Sciatic nerve (tissue), 2 donors: ENCODE data around the gene MYCL. TPM values are rescaled to one million over a fixed set of nuclear protein-coding genes. Genes with fewer than 3 reads are reported as not detected.
"Not testable (repeated sequence)": the region's sequence is repeated elsewhere in the genome, so short reads cannot be mapped to it uniquely, and the experiment has no call there.

Experiments
- ATAC-seq: fragments of 200-7000 bp; cut with Tn5 transposase; one replicate; pipeline ENCODE4 v1.9.1; 2020; ENCODE audit warnings: mild to moderate bottlenecking, moderate library complexity
- DNase-seq: peaks from one replicate; pipeline ENCODE4 v3.0.0-alpha.2; 2020; ENCODE audit warnings: low spot score
- intact Hi-C: fragments of 100-400 bp; cut with DNase I; formaldehyde crosslinking; loops from one replicate; pipeline ENCODE4 v1.14.2; 2022
- total RNA-seq: library from RNA; stranded (reverse); fragmentation: NEBNext Ultra II Directional; extraction: Animal tissue kit (Norgen Biotek cat#: 25700); gene quantifications from one replicate; pipeline ENCODE4 v1.2.1, GENCODE V29; 2021
- donor health status: DM: no; HTN: no; CAD: no.
- donor health status: DM: no; HTN: no; CAD: no.

Gene MYCL
- total RNA-seq, 1 donor from 2014 or later, result 2.5 TPM

- intact Hi-C loops, result no loop called here
- DNase-seq (no peak), ATAC-seq (no peak)
Measured at GRCh38 chr1:39896909-39897685, 4.6 kb downstream of the MYCL start.

DNA sequence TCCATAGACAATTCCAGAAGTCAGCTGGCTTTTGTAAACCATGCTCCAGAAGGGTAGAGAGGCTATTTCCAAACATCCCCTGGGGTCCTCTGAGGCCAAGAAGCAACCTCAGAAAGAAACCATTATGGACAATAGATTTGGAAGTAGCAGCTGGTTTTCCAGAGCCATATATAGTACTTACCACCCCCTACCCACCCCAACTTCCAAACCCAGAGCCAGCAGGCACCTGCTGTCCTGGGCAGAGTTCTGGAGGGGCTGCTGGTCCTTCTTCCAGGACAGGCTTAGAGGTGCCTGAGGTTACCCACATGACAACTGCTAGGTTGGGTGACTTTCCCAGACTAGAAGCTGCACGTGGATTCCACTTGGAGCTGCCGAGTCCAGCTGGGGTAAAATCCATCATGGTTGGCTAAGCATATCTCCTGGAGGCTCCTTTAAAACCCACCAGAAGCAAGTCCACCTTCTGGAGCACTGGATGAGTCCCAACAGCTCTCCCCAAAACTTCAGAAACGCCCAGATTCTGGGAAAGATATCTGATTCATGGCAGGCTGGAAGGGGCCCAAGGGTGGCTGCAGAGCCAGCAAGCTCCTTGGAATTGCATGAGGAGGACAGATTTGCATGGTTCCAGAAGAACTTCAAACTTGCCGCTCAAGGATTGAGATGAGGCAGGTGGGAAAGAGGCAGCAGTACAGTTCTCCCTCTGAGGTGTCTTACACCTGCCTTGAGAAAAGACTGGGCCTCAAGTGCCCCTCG is 5.8 kb downstream of the MYCL start:
- ATAC-seq (no peak), DNase-seq (no peak)

DNA sequence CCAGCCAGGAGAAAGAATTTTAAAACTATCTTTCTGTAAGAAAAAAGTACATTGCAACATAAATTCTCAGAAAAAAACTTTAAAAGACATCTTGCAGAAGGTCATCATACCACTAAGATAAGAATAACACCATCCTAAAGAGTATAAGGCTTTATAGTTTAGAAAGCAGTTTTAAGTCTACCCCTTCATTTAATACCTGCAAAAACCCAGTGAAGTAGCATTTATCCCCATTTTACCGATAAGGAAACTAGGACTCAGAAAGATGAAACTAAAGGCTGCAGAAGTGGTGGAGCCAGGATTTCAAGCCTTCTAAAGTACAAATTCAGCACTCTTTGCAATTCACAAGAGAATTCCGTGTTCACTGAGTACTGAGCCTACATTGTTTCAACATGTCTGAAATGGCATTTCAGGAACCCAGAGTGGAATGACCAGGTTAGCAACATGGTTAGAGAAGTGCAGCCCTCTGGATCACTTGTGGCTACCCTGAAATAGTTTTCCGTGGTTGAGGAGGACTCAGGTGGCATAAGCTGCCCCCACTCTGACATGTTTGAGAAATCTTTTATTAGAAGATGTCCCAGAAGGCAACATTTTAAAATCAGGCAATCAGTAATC is 6.7 kb downstream of the MYCL start:
- no peak for ATAC-seq
- no peak for DNase-seq
- intact Hi-C loops, result no loop called here

More for the DNA sequence above, 5.8 kb downstream of the MYCL start:
- intact Hi-C loops, result no loop called here

DNA sequence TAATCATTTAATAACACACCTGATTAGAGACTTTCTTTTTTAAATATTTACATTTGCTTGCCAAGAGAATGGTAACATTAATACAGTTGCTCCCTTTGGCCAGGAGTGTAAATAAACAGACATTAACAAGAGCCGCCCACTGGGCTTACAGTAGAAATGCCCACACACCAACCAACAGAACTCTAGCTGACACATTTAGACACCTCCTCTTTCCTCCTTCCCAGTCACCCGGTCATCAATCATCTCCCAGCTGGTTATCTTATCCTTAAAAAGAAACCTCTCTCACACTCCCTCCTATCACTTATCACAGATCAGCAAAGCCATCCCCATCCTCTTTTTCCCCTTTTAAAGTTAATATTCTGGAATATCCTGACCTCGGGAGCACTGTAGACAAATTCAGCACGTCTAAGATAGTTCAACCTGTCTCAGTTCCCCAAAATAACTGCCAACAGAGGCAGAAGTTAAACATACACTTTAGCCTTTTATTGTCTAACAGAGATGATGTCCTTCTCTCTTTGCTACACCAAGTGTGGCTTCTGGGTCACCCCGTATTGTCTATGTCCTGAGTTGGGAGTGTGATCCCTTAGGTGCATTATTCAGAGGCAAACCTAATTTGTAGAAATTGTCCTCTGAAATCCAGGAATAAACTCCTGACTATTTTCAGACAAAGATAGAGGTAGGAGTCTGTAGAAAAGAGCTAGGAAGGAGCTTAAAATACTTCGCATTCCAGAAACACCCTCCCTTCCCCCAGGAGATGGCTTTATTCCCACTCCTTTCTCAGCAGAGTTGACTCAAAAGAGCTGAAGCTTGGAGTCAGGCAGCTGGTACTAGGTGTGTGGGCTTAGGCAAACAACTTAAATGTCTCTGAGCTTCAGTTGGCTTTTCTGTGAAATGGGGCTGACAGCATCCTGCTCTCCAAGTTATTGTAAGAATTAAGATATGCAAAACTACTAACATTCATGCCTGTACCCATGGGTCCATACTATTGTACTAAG is 8.8 kb downstream of the MYCL start:
- ATAC-seq, result no peak
- DNase-seq, result no peak
- intact Hi-C loops, result no loop called here

- no peak for ATAC-seq
- no peak for DNase-seq
- intact Hi-C loops, result no loop called here
Measured at GRCh38 chr1:39890880-39891279, 10.8 kb downstream of the MYCL start.

DNA sequence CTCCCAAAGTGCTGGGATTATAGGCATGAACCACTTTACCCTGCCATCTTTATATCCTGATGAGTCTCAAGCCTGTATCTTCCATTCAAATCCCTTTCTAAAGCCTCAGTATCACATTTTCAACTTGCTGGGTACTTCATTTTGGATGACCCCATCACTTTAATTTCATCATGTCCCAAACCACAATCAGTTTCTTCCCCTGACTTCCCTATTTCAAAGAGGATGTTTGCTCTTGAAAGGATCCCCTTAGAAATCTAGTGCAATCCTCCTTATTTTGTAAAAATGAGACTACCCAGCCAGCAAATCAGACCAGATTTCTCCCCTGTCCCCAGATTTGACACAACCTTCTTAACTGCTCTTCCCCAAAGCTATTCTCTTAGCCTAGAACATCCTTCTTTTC is 11.4 kb downstream of the MYCL start:
- no peak for DNase-seq
- ATAC-seq, result no peak
- intact Hi-C loops, result no loop called here

GRCh38 chr1:39886757-39887231 is 14.9 kb downstream of the MYCL start:
- no peak for DNase-seq
- no peak for ATAC-seq
- intact Hi-C loops, result no loop called here

DNA sequence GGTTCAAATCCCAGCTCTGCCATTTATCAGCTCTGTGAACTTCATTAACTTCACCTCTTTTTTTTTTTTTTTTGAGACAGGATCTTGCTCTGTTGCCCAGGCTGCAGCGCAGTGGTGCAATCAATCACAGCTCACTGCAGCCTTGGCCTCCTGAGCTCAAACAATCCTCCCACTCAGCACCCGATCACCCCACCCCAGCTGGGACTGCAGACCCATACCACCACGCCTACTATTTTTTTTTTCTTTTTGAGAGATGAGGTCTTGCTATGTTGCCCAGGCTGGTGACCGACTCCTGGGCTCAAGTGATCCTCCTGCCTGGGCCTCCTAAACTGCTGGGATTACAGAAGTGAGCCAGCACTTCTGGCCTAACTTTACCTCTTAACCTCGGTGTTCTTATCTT is 16.2 kb downstream of the MYCL start:
- DNase-seq (no peak), ATAC-seq (no peak)
- intact Hi-C loops, result no loop called here

- DNase-seq (no peak), ATAC-seq (no peak)
- intact Hi-C loops, result no loop called here
Measured at GRCh38 chr1:39882152-39882551, 19.6 kb downstream of the MYCL start.

DNA sequence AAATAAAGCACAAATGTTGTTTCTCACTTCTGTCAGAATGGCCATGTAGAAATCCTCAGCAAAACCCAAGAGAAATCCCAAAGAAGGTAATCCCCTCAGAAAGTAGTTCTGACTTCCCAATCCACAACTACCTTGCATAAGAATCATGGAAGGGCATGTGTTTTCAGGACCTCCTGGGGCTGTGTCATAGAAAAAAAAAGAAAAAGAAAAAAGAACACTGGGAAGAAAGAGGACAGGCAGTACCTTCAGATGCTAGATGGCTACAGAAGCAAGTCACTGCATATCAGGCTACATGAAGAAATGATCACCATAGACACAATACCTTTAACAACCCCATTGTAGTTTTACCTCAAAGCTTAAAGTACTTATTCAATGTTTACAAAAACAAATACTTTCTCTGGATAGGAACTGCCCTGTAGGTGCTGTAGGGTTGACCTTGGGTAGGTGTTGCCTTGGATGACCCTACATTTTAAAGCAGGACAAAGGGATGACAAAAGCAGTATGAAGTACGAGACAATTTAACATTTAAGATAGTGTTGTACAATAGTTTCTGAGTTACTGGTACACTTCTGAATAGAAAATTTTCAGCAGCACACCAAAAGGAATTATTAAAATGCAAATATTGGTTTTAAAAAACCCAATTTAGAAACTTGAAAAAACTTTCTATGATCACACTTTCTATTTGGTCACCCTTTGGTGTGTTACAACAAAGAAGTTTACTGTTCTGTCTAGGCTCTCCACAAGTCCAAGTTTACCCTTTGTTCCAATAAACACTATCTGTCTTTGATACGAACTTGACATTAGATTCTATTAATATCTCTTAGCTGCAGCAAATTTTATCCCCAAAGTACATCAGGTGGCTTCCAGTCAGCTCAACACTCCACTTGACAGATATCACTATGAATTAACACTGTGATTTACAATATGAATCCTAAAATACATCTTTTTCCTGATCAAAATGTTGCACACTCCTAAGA is 23.4 kb downstream of the MYCL start:
- ATAC-seq (no peak), DNase-seq (no peak)
- intact Hi-C loops, result no loop called here

- ATAC-seq (no peak), DNase-seq (no peak)
- intact Hi-C loops, result no loop called here
Measured at GRCh38 chr1:39877231-39877778, 24.4 kb downstream of the MYCL start.

- DNase-seq (no peak), ATAC-seq (no peak)
- intact Hi-C loops, result no loop called here
Measured at GRCh38 chr1:39876144-39876543, 25.6 kb downstream of the MYCL start.

GRCh38 chr1:39872698-39873097 is 29.0 kb downstream of the MYCL start:
- intact Hi-C loops, result no loop called here
- no peak for ATAC-seq
- no peak for DNase-seq

DNA sequence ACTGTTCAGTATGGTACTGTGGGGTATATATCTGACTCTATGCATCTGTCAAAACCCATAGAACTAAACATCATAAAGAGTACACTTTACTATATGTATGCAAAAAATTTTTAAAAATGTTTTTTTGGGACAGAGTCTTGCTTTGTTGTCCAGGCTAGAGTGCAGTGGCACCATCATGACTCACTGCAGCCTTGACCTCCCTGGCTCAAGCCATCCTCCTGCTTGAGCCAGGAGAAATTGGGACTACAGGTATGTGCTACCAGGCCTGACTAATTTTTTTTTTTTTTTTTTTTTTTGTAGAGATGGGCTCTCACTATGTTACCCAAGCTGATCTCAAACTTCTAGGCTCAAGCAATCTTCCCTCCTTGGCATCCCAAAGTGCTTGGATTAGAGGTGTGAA is 29.9 kb downstream of the MYCL start:
- no peak for ATAC-seq
- intact Hi-C loops, result no loop called here
- no peak for DNase-seq

DNA sequence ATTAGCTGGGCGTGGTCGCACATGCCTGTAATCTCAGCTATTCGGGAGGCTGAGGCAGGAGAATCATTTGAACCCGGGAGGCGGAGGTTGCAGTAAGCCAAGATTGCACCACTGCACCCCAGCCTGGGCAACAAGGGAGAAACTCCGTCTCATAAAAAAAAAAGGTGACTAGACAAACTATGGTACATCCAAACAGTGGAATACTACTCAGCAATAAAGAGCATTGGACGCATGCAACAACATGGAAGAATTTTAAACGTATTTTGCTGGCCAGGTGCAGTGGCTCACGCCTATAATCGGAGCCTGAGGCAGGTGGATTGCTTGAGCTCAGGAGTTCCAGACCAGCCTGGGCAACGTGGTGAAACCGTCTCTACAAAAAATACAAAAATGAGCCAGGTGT is 30.7 kb downstream of the MYCL start:
- ATAC-seq, intact Hi-C loops, DNase-seq: not testable (repeated sequence)

- ATAC-seq, DNase-seq, intact Hi-C loops: not testable (repeated sequence)
Measured at GRCh38 chr1:39869538-39870112, 32.1 kb downstream of the MYCL start.

GRCh38 chr1:39866767-39867166 is 35.0 kb downstream of the MYCL start:
- DNase-seq, result no peak
- ATAC-seq, result no peak
- intact Hi-C loops, result no loop called here
